OCI-LY3 (cell line): ENCODE measurements around the gene TTLL11.

Experiments
- H2AFZ ChIP-seq: fragments of 200-600, 300-600 bp; shearing (Covaris generic); 2 replicates; pipeline ENCODE4 v1.6.0; 2014; ENCODE audit warnings: antibody characterized with exemption, low read depth, low read length
- H3K27ac ChIP-seq: fragments of 200-600, 300-600 bp; sonication (generic); 2 replicates; pipeline ENCODE4 v1.5.1; 2014; ENCODE audit warnings: mild to moderate bottlenecking, low read length, moderate library complexity, mixed read lengths
- H3K27me3 ChIP-seq: fragments of 200-600, 300-600 bp; sonication (generic); 2 replicates; pipeline ENCODE4 v1.6.1; 2014; ENCODE audit warnings: low read depth, low read length, mixed read lengths
- H3K36me3 ChIP-seq: fragments of 200-600, 300-600 bp; sonication (generic); replicated peaks from 2 replicates; pipeline ENCODE3; 2014; ENCODE audit warnings: low read depth, low read length, mixed read lengths
- H3K4me1 ChIP-seq: fragments of 300-600, 200-600 bp; sonication (generic); 2 replicates; pipeline ENCODE4 v1.6.1; 2014; ENCODE audit warnings: low read length, mixed read lengths
- H3K4me2 ChIP-seq: fragments of 200-600, 300-600 bp; sonication (generic); 2 replicates; pipeline ENCODE4 v1.6.1; 2014; ENCODE audit warnings: low read length, mixed read lengths
- H3K4me3 ChIP-seq: fragments of 300-600, 200-600 bp; sonication (generic); 2 replicates; pipeline ENCODE4 v1.5.1; 2014; ENCODE audit warnings: antibody characterized with exemption, mild to moderate bottlenecking, low read length, moderate library complexity
- H3K79me2 ChIP-seq: fragments of 300-600, 200-600 bp; shearing (Covaris generic); 2 replicates; pipeline ENCODE4 v1.6.1; 2014; ENCODE audit warnings: mild to moderate bottlenecking, low read length, mixed read lengths
- H3K9ac ChIP-seq: fragments of 300-600, 200-600 bp; shearing (Covaris generic); 2 replicates; pipeline ENCODE4 v1.6.0; 2014; ENCODE audit warnings: mild to moderate bottlenecking, low read length, moderate library complexity
- H3K9me3 ChIP-seq: fragments of 200-600, 300-600 bp; shearing (Covaris generic); 2 replicates; pipeline ENCODE4 v1.6.1; 2014; ENCODE audit warnings: low read length, mixed read lengths; ENCODE audit not compliant: insufficient read depth
- H4K20me1 ChIP-seq: fragments of 200-600, 300-600 bp; sonication (generic); 2 replicates; pipeline ENCODE4 v1.6.1; 2016; ENCODE audit warnings: low read length, mixed read lengths; ENCODE audit not compliant: insufficient read depth
- EZH2phosphoT487 ChIP-seq: fragments of 200-600 bp; shearing (Covaris generic); IDR thresholded peaks from 2 replicates; pipeline ENCODE4 v1.6.1; 2018; ENCODE audit warnings: antibody characterized with exemption, mixed run types, low read depth
- TF ChIP-seq, protein P1 (sequence below): fragments of 200-600, 300-600 bp; sonication (generic); IDR thresholded peaks from 2 replicates; pipeline ENCODE4 v1.5.1; 2014; ENCODE audit warnings: antibody characterized with exemption, low read length, low read depth

TTLL11 gene

DNA sequence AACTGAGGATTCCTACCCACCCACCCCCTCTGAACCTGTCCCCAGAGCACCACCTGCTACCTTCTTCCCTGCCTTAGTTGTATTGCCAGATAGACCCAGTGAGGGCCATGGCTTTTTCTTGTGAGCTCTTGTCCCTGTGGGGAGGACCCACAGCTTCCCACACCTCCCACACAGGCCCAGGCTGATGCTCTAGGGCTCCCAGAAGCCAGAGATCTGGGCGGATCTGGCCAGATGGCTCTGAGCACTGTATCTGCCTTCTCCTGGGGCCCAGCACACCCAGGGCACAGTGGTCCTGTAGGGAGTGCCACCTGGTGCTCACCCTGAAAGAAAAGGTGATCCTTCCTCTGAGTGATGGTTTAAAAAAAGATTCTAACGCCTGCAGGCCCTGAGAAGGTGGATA is 310.0 kb downstream of the TTLL11 start:
- TF ChIP-seq EZH2phosphoT487, result no peak
- TF ChIP-seq, protein P1, sequence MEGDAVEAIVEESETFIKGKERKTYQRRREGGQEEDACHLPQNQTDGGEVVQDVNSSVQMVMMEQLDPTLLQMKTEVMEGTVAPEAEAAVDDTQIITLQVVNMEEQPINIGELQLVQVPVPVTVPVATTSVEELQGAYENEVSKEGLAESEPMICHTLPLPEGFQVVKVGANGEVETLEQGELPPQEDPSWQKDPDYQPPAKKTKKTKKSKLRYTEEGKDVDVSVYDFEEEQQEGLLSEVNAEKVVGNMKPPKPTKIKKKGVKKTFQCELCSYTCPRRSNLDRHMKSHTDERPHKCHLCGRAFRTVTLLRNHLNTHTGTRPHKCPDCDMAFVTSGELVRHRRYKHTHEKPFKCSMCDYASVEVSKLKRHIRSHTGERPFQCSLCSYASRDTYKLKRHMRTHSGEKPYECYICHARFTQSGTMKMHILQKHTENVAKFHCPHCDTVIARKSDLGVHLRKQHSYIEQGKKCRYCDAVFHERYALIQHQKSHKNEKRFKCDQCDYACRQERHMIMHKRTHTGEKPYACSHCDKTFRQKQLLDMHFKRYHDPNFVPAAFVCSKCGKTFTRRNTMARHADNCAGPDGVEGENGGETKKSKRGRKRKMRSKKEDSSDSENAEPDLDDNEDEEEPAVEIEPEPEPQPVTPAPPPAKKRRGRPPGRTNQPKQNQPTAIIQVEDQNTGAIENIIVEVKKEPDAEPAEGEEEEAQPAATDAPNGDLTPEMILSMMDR, result no peak
- Histone ChIP-seq H3K79me2 (no peaks in the 10 kb centered on the region), H3K9me3 (peaks cover 4% of the 10 kb centered on the region; the same call in 1 of the 2 replicates), H3K4me1 (peaks cover 14% of the 10 kb centered on the region), H4K20me1 (no peaks in the 10 kb centered on the region), H3K9ac (no peak overlapping the region), H3K4me2 (no peak overlapping the region), H3K4me3 (no peak overlapping the region), H3K36me3 (peaks cover 3% of the 10 kb centered on the region), H3K27me3 (peaks cover 7% of the 10 kb centered on the region), H2AFZ (no peak overlapping the region), H3K27ac (no peak overlapping the region)

- Histone ChIP-seq H4K20me1 (no peaks in the 10 kb centered on the region), H3K9ac (no peak overlapping the region), H3K27ac (no peak overlapping the region), H3K4me3 (no peak overlapping the region), H3K4me2 (no peak overlapping the region), H3K9me3 (peaks cover 9% of the 10 kb centered on the region), H3K79me2 (no peaks in the 10 kb centered on the region), H2AFZ (no peak overlapping the region), H3K4me1 (peaks cover 14% of the 10 kb centered on the region), H3K36me3 (peaks cover 3% of the 10 kb centered on the region), H3K27me3 (peaks cover 2% of the 10 kb centered on the region)
- TF ChIP-seq, protein P1, result no peak
- no peak for TF ChIP-seq EZH2phosphoT487
These were observed 310.5 kb downstream of the TTLL11 start for GRCh38 chr9:121782514-121783110.

DNA sequence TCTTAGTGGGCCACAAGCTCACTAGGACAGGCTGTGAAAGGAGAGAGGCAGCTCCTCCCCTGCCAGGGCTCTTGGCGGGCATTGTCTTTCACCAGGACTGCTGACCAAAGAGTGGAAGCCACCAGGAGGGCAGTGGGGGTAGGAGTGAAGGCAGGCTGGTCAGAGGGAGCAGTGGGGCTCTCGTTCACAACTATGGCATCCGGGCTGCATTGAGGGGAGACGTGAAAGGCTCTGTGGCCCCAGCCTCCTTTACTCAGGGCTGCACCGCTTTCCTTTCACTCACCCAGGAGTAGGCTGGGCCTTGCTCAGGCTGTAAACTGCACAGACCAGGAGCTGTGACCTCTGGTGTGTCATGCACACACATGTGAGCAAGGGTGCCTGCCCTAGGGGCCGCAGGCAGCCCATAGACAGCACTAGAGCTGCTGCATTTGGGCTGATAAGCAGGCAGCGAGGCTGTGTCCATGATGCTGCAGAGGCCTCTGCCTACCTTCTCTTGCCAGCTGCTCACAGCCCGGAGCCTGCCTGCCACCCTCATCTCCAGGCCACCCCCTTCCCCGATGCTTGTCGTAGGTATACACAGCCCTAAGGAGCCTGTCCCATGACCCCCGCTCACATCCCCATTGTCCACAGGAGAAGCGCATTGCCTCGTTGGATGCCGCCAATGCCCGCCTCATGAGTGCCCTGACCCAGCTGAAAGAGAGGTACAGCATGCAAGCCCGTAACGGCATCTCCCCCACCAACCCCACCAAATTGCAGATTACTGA is 311.2 kb downstream of the TTLL11 start:
- H2AFZ ChIP-seq, result no peak overlapping the region
- peaks cover 14% of the 10 kb centered on the region for H3K4me1 ChIP-seq
- H3K9ac ChIP-seq, result no peak overlapping the region
- peaks cover 3% of the 10 kb centered on the region for H3K36me3 ChIP-seq
- H3K79me2 ChIP-seq, result no peaks in the 10 kb centered on the region
- no peak overlapping the region for H3K27ac ChIP-seq
- TF ChIP-seq, protein P1, result no peak
- TF ChIP-seq EZH2phosphoT487, result no peak
- H3K27me3 ChIP-seq, result no peaks in the 10 kb centered on the region; the same call in 1 of the 2 replicates
- H4K20me1 ChIP-seq, result no peaks in the 10 kb centered on the region
- H3K4me2 ChIP-seq, result no peak overlapping the region
- peaks cover 9% of the 10 kb centered on the region for H3K9me3 ChIP-seq
- no peak overlapping the region for H3K4me3 ChIP-seq

DNA sequence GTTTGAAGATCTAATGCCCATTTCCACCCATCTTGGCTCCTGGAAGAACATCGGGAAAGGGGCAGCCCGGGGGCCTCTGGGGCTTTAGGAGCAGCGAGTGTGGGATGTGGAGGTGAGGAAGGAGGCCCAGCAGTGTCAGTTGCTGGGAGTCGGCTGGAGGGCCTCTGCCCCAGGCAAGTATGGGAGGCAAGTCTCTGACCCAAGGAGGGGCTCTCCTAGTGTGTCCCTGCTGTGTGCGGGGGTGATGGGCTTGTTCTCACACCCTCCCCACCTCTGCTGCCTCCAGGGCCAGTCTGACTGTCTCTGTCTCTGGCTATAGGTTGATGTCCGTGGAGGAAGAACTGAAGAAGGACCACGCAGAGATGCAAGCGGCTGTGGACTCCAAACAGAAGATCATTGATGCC is 312.0 kb downstream of the TTLL11 start:
- TF ChIP-seq, protein P1, result no peak
- no peak for TF ChIP-seq EZH2phosphoT487
- Histone ChIP-seq H3K4me1 (peaks cover 14% of the 10 kb centered on the region), H3K9ac (no peak overlapping the region), H4K20me1 (no peaks in the 10 kb centered on the region), H3K9me3 (peaks cover 9% of the 10 kb centered on the region), H3K27ac (no peak overlapping the region), H3K79me2 (no peaks in the 10 kb centered on the region), H2AFZ (no peak overlapping the region), H3K4me3 (no peak overlapping the region), H3K36me3 (peaks cover 3% of the 10 kb centered on the region), H3K4me2 (no peak overlapping the region), H3K27me3 (no peaks in the 10 kb centered on the region; the same call in 1 of the 2 replicates)
